B cell (primary cell): ENCODE measurements around the gene HYPK. TPM values are rescaled to one million over a fixed set of nuclear protein-coding genes. Genes with fewer than 3 reads are reported as not detected.

Experiments
- ATAC-seq: fragments of 200-7000 bp; cut with Tn5 transposase; one replicate; pipeline ENCODE4 v1.10.0; 2021; ENCODE audit warnings: low read depth, mild to moderate bottlenecking, moderate number of reproducible peaks, moderate library complexity
- CTCF ChIA-PET: fragments of 350-600 bp; sonication (Branson Sonifier 250); formaldehyde crosslinking; loops from one replicate; lab custom pipeline; 2021; ENCODE audit warnings: antibody characterized with exemption, inconsistent platforms; lab: Charles Lee
- POLR2A ChIA-PET: fragments of 350-600 bp; sonication (Branson Sonifier 250); formaldehyde crosslinking; loops from one replicate; lab custom pipeline; 2021; ENCODE audit warnings: antibody characterized with exemption; lab: Charles Lee
- DNase-seq: peaks from one replicate; pipeline ENCODE4 v3.0.0; 2013
- H2AFZ ChIP-seq: 2 replicates; pipeline ENCODE4 v1.6.1; 2012; ENCODE audit warnings: mild to moderate bottlenecking, low read depth, low read length; ENCODE audit not compliant: insufficient read depth, poor library complexity, severe bottlenecking
- H3K27ac ChIP-seq, 2 donors: 1 replicate in 1 of 2; 2 replicates in 1 of 2; pipeline ENCODE4 v1.5.1; 2012 to 2013; ENCODE audit warnings: low read length in 2 of 2, mild to moderate bottlenecking in 2 of 2, moderate library complexity in 1 of 2
- H3K27me3 ChIP-seq, 4 experiments: fragments of 200-600 bp in 1 of 4; sonication (generic) in 1 of 4; replicated peaks in 1 of 4; 1 replicate in 2 of 4; 2 replicates in 2 of 4; pipeline versions ENCODE4 v1.6.1 to v1.7.0; 2013 to 2016; ENCODE audit warnings: low read length in 3 of 4, mild to moderate bottlenecking in 2 of 4, mixed read lengths in 1 of 4, moderate library complexity in 1 of 4; ENCODE audit not compliant: insufficient read depth in 4 of 4, control insufficient read depth in 3 of 4; ENCODE audit errors: control extremely low read depth in 1 of 4
- H3K36me3 ChIP-seq, 2 experiments: replicated peaks in 1 of 2; 1 replicate in 1 of 2; 2 replicates in 1 of 2; pipeline versions ENCODE4 v1.6.1 to v1.7.1; 2013; ENCODE audit warnings: low read length in 1 of 2; ENCODE audit not compliant: insufficient read depth in 2 of 2, control insufficient read depth in 1 of 2; ENCODE audit errors: control extremely low read depth in 1 of 2, extremely low read depth in 1 of 2
- H3K4me1 ChIP-seq, 2 donors: fragments of 200-600 bp in 1 of 2; sonication (generic) in 1 of 2; 1 replicate in 1 of 2; 2 replicates in 1 of 2; pipeline versions ENCODE4 v1.5.1 to v1.6.1; 2013 to 2017; ENCODE audit warnings: low read length in 2 of 2; ENCODE audit not compliant: control insufficient read depth in 2 of 2, insufficient read depth in 2 of 2
- H3K4me2 ChIP-seq: replicated peaks from 2 replicates; pipeline ENCODE3; 2012; ENCODE audit warnings: mild to moderate bottlenecking, low read depth, low read length; ENCODE audit not compliant: poor library complexity, severe bottlenecking
- H3K4me3 ChIP-seq, 5 experiments: fragments of 200-600 bp in 1 of 5; sonication (generic) in 1 of 5; 1 replicate in 3 of 5; 2 replicates in 2 of 5; pipeline versions ENCODE4 v1.5.1 to v1.7.0; 2011 to 2016; ENCODE audit warnings: low read length in 4 of 5, mild to moderate bottlenecking in 4 of 5, low read depth in 2 of 5, control low read depth in 1 of 5, moderate library complexity in 1 of 5; ENCODE audit not compliant: insufficient read depth in 1 of 5; ENCODE audit errors: control extremely low read depth in 1 of 5, extremely low read depth in 1 of 5
- H3K79me2 ChIP-seq: fragments of 200-600 bp; sonication (generic); one replicate; pipeline ENCODE4 v1.6.0; 2016; ENCODE audit warnings: low read length; ENCODE audit not compliant: control insufficient read depth, insufficient read depth
- H3K9ac ChIP-seq: fragments of 200-600 bp; sonication (generic); 2 replicates; pipeline ENCODE4 v1.6.1; 2017; ENCODE audit warnings: mild to moderate bottlenecking, low read length, moderate library complexity
- H3K9me3 ChIP-seq, 3 donors: one replicate each; pipeline versions ENCODE4 v1.6.1 to v1.7.1; 2013; ENCODE audit warnings: low read length in 2 of 3; ENCODE audit not compliant: control insufficient read depth in 2 of 3, insufficient read depth in 1 of 3; ENCODE audit errors: control extremely low read depth in 1 of 3
- H4K20me1 ChIP-seq: 2 replicates; pipeline ENCODE4 v1.6.0; 2012; ENCODE audit warnings: mild to moderate bottlenecking, low read length; ENCODE audit not compliant: insufficient read depth, control insufficient read depth, poor library complexity, severe bottlenecking
- H3K27ac Mint-ChIP-seq: one replicate; pipeline ENCODE4 v1.8.0; 2021; ENCODE audit warnings: mixed read lengths
- H3K27me3 Mint-ChIP-seq: one replicate; pipeline ENCODE4 v1.8.0; 2021; ENCODE audit warnings: mixed read lengths
- H3K4me1 Mint-ChIP-seq: one replicate; pipeline ENCODE4 v1.8.0; 2021; ENCODE audit warnings: mixed read lengths
- H3K4me3 Mint-ChIP-seq: one replicate; pipeline ENCODE4 v1.8.0; 2021; ENCODE audit warnings: mixed read lengths
- H3K9me3 Mint-ChIP-seq: one replicate; pipeline ENCODE4 v1.8.0; 2022; ENCODE audit warnings: mixed read lengths; ENCODE audit not compliant: insufficient read depth
- CTCF ChIP-seq: fragments of 200-600 bp; IDR thresholded peaks from one replicate; pipeline ENCODE4 v1.8.0; 2022; ENCODE audit warnings: antibody characterized with exemption, mild to moderate bottlenecking
- EZH2 ChIP-seq: IDR thresholded peaks from 2 replicates; pipeline ENCODE4 v1.6.1; 2012; ENCODE audit warnings: borderline replicate concordance, low read depth, mild to moderate bottlenecking, moderate library complexity, low read length; ENCODE audit not compliant: insufficient read depth, poor library complexity, severe bottlenecking
- WGBS: methylation state at CpG from one replicate; pipeline ENCODE4 v1.1.5; 2013; ENCODE audit warnings: missing lambda C conversion rate; ENCODE audit not compliant: insufficient coverage; 5-methylcytosine and 5-hydroxymethylcytosine counted together
- intact Hi-C: fragments of 100-400 bp; cut with micrococcal nuclease; formaldehyde crosslinking; loops from one replicate; pipeline ENCODE4 v1.10.0; 2022
- polyA plus RNA-seq: library from polyadenylated mRNA; depleted of rRNA; stranded (reverse); fragments of >200 nt; gene quantifications from 2 replicates; pipeline ENCODE4 v1.2.3, GENCODE V29; 2012
- total RNA-seq, 2 donors: library from RNA; stranded (reverse); fragments of 120-200 nt in 1 of 2; gene quantifications; 1 replicate in 1 of 2; 2 replicates in 1 of 2; pipeline versions ENCODE4 v1.2.3 to v1.2.4, GENCODE V29; 2013 to 2022

Gene HYPK
- total and polyA plus RNA-seq, 2 donors (not counting 1 experiment from before 2014, with no cell fraction given), result 23.5 to 25.7 TPM

GRCh38 chr15:43796566-43796965 lies 3.8 kb upstream of the HYPK start:
- peaks cover 39% of the 10 kb centered on the region for H4K20me1 ChIP-seq
- ATAC-seq (no peak), DNase-seq (no peak)
- H3K79me2 ChIP-seq, result peaks cover 48% of the 10 kb centered on the region
- ChIA-PET POLR2A (interaction anchor here (2.0 kb wide), 1 partner anchor 20 kb away, joined by 6 read pairs; the partner anchor contains the start of gene ELL3), CTCF (interaction anchor here (1.0 to 3.2 kb wide), 3 partner anchors 10 to 26 kb away, joined by 3 to 13 read pairs (median 6); partner anchors contain the start of gene ELL3)
- WGBS, result no CpG with 5 or more reads among the region's 3 CpGs
- Mint-ChIP-seq H3K27me3 (no peaks in the 10 kb centered on the region), H3K9me3 (no peaks in the 10 kb centered on the region), H3K4me3 (no peak overlapping the region), H3K4me1 (peaks cover 76% of the 10 kb centered on the region), H3K27ac (no peak overlapping the region)
- TF ChIP-seq CTCF, result no peak
- no peak for TF ChIP-seq EZH2
- H3K4me3 ChIP-seq, result no peak overlapping the region
- H3K9ac ChIP-seq, result no peak overlapping the region
- H3K36me3 ChIP-seq, result peaks cover 0 to 55% of the 10 kb centered on the region in 2 experiments
- no peaks in the 10 kb centered on the region for H3K27me3 ChIP-seq
- no peak overlapping the region for H2AFZ ChIP-seq
- H3K4me1 ChIP-seq, result peaks cover 21 to 56% of the 10 kb centered on the region in 2 donors
- peaks cover 0 to 9% (median 0%) of the 10 kb centered on the region in 3 donors for H3K9me3 ChIP-seq
- intact Hi-C loops, result no loop called here
- H3K27ac ChIP-seq, result no peak overlapping the region
- no peak overlapping the region for H3K4me2 ChIP-seq

GRCh38 chr15:43799209-43799944 lies 1.0 kb upstream of the HYPK start:
- Histone ChIP-seq H3K36me3 (peaks cover 0 to 48% of the 10 kb centered on the region in 2 experiments), H3K4me1 (peaks cover 14 to 39% of the 10 kb centered on the region in 2 donors), H3K9ac (no peak overlapping the region), H2AFZ (no peak overlapping the region), H3K4me2 (peak overlapping the region; percentile 90), H3K27ac (peak overlapping the region; percentile 79 to 81), H3K79me2 (peaks cover 33% of the 10 kb centered on the region), H3K27me3 (no peaks in the 10 kb centered on the region), H3K9me3 (peaks cover 0 to 9% (median 0%) of the 10 kb centered on the region in 3 donors), H3K4me3 (no peak overlapping the region), H4K20me1 (peaks cover 24% of the 10 kb centered on the region)
- Mint-ChIP-seq H3K27ac (peak overlapping the region; percentile 81), H3K4me1 (peaks cover 53% of the 10 kb centered on the region), H3K27me3 (no peaks in the 10 kb centered on the region), H3K4me3 (peak overlapping the region; percentile 98), H3K9me3 (no peaks in the 10 kb centered on the region)
- 95% methylated on average over 10 of the region's 16 CpGs for WGBS
- ATAC-seq (no peak), DNase-seq (no peak)
- TF ChIP-seq CTCF (no peak), EZH2 (no peak)
- intact Hi-C loops, result no loop called here
- ChIA-PET POLR2A (interaction anchor here (1.6 to 2.2 kb wide), 2 partner anchors 8 to 23 kb away, joined by 12 to 17 read pairs; partner anchors contain the start of genes ELL3 and SERF2), CTCF (interaction anchor here (0.8 to 2.0 kb wide), 3 partner anchors 9 to 23 kb away, joined by 5 to 18 read pairs (median 10); partner anchors contain the start of gene ELL3)
